Activated T-helper 17 cell treated with anti-CD3 and anti-CD28 coated beads, Interleukin-2, amount 50 U/mL, for 72 hours (primary cell): ENCODE data around the gene DLGAP1. TPM values are rescaled to one million over a fixed set of nuclear protein-coding genes. Genes with fewer than 3 reads are reported as not detected.

Source experiments
- ATAC-seq: fragments of 150-1000 bp; cut with Tn5 transposase; replicated peaks from 2 replicates; pipeline ENCODE4 v1.10.0; 2021; ENCODE audit warnings: mild to moderate bottlenecking, moderate library complexity
- H3K27ac Mint-ChIP-seq: one replicate; pipeline ENCODE4 v1.8.0; 2022; ENCODE audit warnings: mixed read lengths
- H3K27me3 Mint-ChIP-seq: one replicate; pipeline ENCODE4 v1.8.0; 2022; ENCODE audit warnings: mixed read lengths
- H3K36me3 Mint-ChIP-seq: one replicate; pipeline ENCODE4 v1.8.0; 2022; ENCODE audit warnings: low read depth, mild to moderate bottlenecking, mixed read lengths
- H3K4me1 Mint-ChIP-seq: one replicate; pipeline ENCODE4 v1.8.0; 2022; ENCODE audit warnings: mixed read lengths
- H3K4me3 Mint-ChIP-seq: one replicate; pipeline ENCODE4 v1.8.0; 2022; ENCODE audit warnings: mild to moderate bottlenecking, mixed read lengths
- H3K9me3 Mint-ChIP-seq: one replicate; pipeline ENCODE4 v1.8.0; 2022; ENCODE audit warnings: mixed read lengths
- total RNA-seq, 2 donors: library from RNA; stranded (reverse); gene quantifications; one replicate each; pipeline ENCODE4 v1.2.3, GENCODE V29; 2022

Gene DLGAP1
- total RNA-seq, 2 donors from 2014 or later, result 1.1 to 1.2 TPM

DNA sequence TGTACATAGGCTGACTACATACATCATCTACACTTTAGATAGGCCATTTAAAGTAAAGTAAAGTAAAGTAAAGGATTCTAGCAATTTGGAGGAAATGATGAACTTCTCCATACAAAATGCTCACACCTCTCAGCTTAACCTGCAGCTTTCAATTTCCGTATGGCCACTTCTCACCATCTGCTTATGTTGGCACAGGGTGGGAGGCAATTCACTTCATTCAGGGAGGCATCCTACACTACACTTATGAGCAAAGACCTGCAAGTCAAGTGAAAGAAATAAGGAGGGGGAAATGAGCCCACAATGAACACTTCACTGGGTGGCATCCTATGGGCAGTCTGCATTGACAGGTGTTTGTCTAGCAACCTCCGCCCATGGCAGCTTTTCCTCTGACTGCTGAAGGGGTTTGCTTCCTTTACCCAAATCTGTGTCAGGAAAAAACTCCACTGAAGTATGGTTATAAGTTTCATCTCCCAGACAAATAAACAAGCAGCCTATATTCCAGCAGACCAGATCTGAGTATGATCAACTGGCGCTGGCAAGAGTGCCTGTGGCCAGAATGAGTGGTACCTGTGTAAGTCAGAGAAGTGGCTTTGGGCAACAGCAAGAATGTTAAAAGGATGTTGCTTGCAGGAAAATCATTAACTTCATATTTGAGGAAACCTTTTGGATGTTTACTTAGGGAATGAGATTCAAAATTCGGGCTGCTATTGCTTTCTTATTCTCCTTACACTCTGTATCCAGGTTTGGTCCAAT is 556.1 kb downstream of the DLGAP1 start:
- Mint-ChIP-seq H3K4me3 (no peak overlapping the region), H3K27me3 (peaks cover 16% of the 10 kb centered on the region), H3K27ac (no peak overlapping the region), H3K9me3 (no peaks in the 10 kb centered on the region), H3K36me3 (no peaks in the 10 kb centered on the region), H3K4me1 (no peaks in the 10 kb centered on the region)
- ATAC-seq, result no peak

DNA sequence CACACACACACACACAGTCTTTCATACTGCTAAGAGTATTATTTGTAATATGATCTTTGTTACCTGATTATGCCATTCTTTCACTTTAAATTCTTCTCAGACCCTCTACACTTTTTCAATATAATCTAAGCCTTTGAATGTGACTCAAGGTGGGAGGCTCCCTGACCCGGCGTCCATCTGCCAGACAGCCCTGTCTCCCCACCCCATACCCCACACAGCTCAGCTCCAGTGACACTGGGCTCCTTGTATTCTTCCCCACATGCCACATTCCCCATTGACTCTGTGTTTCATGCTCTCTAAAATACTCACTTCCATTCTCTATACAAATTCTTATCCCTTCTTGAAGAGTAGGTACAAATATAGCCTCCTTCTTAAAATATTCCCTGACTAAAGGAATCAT is 563.0 kb downstream of the DLGAP1 start:
- no peak for ATAC-seq
- no peaks in the 10 kb centered on the region for H3K9me3 Mint-ChIP-seq
- H3K36me3 Mint-ChIP-seq, result no peaks in the 10 kb centered on the region
- H3K4me1 Mint-ChIP-seq, result no peaks in the 10 kb centered on the region
- peaks cover 4% of the 10 kb centered on the region for H3K27me3 Mint-ChIP-seq
- no peak overlapping the region for H3K27ac Mint-ChIP-seq
- H3K4me3 Mint-ChIP-seq, result no peak overlapping the region

DNA sequence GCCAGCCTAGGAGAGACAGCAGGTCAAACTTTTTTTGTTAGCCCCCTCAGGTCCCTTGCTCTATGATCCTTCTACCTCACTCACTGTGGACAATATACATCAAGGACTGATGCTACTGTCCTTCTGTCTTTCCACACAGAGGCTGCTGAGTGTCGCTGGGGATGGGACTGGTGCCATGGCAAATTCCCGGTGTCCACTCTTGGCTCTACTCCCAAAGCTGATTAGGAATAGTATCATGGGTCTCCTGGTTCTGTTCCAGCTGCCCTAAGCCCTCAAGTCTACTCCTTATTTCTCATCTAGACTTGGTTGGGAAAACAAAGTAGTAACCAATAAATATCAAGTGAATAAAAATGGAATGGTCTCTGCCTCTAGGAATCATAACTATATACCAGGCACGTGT is 563.9 kb downstream of the DLGAP1 start:
- Mint-ChIP-seq H3K4me3 (no peak overlapping the region), H3K36me3 (no peaks in the 10 kb centered on the region), H3K9me3 (no peaks in the 10 kb centered on the region), H3K27me3 (peaks cover 10% of the 10 kb centered on the region), H3K4me1 (no peaks in the 10 kb centered on the region), H3K27ac (no peak overlapping the region)
- no peak for ATAC-seq

DNA sequence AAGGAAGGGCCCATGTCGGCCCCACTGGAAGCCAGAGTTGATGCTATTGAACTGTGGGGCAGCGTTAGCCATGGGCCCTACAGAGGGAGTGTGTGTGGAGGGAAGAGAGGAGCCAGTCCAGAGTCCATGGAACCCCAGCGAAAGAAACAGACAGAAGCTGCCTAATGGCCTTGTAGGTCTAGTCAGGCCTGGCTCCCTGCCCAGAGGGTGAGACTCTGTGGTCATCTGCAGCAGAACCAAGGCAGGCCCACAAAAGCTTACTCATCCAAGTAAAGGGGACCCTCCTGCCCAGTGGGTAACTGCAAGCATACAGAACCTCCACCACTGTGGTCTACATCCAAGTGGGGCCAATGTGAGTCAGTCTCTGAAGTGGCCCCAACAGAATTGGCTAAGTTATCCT is 565.3 kb downstream of the DLGAP1 start:
- H3K4me1 Mint-ChIP-seq, result no peaks in the 10 kb centered on the region
- ATAC-seq, result no peak
- H3K27ac Mint-ChIP-seq, result no peak overlapping the region
- H3K27me3 Mint-ChIP-seq, result peaks cover 13% of the 10 kb centered on the region
- H3K9me3 Mint-ChIP-seq, result no peaks in the 10 kb centered on the region
- no peaks in the 10 kb centered on the region for H3K36me3 Mint-ChIP-seq
- no peak overlapping the region for H3K4me3 Mint-ChIP-seq

GRCh38 chr18:3889121-3889520 is 566.0 kb downstream of the DLGAP1 start:
- no peaks in the 10 kb centered on the region for H3K9me3 Mint-ChIP-seq
- H3K27ac Mint-ChIP-seq, result no peak overlapping the region
- H3K4me1 Mint-ChIP-seq, result no peaks in the 10 kb centered on the region
- no peak overlapping the region for H3K4me3 Mint-ChIP-seq
- ATAC-seq, result no peak
- H3K27me3 Mint-ChIP-seq, result peaks cover 13% of the 10 kb centered on the region
- no peaks in the 10 kb centered on the region for H3K36me3 Mint-ChIP-seq

- Mint-ChIP-seq H3K4me1 (no peaks in the 10 kb centered on the region), H3K27ac (no peak overlapping the region), H3K9me3 (no peaks in the 10 kb centered on the region), H3K27me3 (peaks cover 10% of the 10 kb centered on the region), H3K36me3 (no peaks in the 10 kb centered on the region), H3K4me3 (no peak overlapping the region)
- ATAC-seq, result no peak
These were observed 568.4 kb downstream of the DLGAP1 start for GRCh38 chr18:3886575-3887322.

- Mint-ChIP-seq H3K36me3 (no peaks in the 10 kb centered on the region), H3K4me1 (no peaks in the 10 kb centered on the region), H3K27me3 (peaks cover 10% of the 10 kb centered on the region), H3K4me3 (no peak overlapping the region), H3K9me3 (no peaks in the 10 kb centered on the region), H3K27ac (no peak overlapping the region)
- ATAC-seq, result no peak
These were observed 569.8 kb downstream of the DLGAP1 start for GRCh38 chr18:3885209-3885792.

DNA sequence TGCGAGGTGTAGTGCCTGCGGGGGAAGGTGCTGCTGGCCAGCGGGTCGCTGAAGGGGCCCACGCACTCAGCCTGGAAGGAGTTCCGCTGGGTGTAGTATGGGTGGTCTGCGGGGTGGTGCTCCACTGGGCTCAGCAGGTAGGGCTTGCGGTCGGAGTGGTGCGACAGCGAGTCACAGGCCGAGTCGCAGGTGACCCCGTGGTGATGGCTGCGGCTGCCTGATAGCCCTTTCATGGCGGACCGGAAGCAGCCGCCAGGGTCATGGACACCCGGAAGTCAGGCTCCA is 575.3 kb downstream of the DLGAP1 start:
- Mint-ChIP-seq H3K4me1 (no peaks in the 10 kb centered on the region), H3K36me3 (no peaks in the 10 kb centered on the region), H3K4me3 (no peak overlapping the region), H3K27ac (no peak overlapping the region), H3K9me3 (no peaks in the 10 kb centered on the region), H3K27me3 (peaks cover 10% of the 10 kb centered on the region)
- no peak for ATAC-seq

DNA sequence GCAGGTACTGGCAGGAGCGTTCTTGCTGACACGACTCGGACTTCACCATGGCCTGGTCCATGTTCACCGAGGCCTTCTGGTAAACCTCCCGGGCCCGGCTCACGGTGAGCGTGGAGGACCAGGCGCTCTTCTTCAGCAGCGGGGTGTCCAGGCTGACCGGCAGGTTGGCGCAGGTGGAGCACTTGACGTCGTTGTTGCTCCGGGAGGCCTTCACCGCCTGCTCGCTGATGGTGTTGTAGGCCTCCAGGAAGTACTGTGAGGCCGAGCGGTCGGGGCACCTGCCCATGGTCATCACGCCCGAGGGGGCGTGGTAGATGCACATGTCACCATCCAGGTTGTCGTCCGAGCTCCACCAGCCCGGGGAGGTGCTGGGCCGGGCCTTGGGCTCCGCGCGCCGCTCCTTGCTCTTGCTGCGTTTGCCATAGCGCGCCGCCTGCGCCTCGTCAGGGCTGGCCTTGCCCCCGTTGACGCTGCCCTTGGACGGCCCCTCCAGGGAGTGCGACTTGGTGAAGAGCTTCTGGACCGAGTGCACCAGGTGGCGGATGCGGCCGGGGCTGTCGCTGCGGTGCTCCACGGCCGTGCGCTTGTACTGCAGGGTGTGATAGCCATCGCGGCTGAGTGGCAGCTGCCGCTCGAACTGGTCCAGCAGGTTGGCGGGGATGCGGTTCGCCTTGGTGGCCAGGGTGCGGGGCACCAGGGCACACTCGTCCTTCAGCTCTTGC is 575.8 kb downstream of the DLGAP1 start:
- Mint-ChIP-seq H3K4me1 (no peaks in the 10 kb centered on the region), H3K27me3 (peaks cover 11% of the 10 kb centered on the region), H3K9me3 (no peaks in the 10 kb centered on the region), H3K36me3 (no peaks in the 10 kb centered on the region), H3K4me3 (no peak overlapping the region), H3K27ac (no peak overlapping the region)
- no peak for ATAC-seq

DNA sequence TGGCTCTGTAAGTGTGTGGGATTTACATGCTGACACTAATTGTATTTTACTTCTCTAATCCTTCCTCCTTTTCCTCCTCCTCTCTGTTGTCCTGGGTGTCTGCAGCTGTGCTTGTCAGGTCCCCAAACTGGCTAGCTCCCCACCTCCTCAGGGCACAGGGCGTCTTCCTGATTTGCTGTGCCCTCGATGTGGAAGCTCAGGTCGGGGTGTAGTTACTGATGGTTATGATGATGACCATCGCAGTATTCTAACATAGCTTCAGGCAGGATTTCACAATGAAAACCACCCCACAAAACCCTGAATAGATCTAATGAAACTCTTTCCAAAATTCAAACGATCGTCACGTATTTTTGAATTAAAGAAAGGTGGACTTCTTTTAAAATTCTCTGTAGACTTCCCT is 576.7 kb downstream of the DLGAP1 start:
- Mint-ChIP-seq H3K4me3 (no peak overlapping the region), H3K9me3 (no peaks in the 10 kb centered on the region), H3K27ac (no peak overlapping the region), H3K4me1 (no peaks in the 10 kb centered on the region), H3K27me3 (peaks cover 17% of the 10 kb centered on the region), H3K36me3 (no peaks in the 10 kb centered on the region)
- ATAC-seq, result no peak

DNA sequence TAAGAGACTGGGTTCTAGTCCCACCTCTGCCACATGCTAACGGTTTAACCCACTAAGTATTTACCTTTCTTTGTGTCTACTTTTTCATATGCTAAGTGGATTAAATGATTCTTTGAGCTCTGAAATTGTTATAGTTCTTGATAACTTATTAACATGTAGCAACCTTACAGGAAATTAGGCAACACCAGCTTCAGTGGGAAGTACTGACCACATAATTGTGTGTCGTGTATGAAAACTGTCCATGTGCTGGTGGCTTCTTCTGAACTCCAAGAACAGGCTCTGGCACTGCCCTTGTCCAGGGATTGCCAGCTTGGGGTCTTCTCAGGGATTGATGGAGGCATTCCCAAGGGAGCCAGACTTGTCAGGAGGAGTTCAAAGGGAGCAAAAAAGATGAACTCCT is 577.4 kb downstream of the DLGAP1 start:
- H3K36me3 Mint-ChIP-seq, result no peaks in the 10 kb centered on the region
- no peak overlapping the region for H3K4me3 Mint-ChIP-seq
- no peaks in the 10 kb centered on the region for H3K9me3 Mint-ChIP-seq
- peaks cover 23% of the 10 kb centered on the region for H3K27me3 Mint-ChIP-seq
- H3K4me1 Mint-ChIP-seq, result no peaks in the 10 kb centered on the region
- H3K27ac Mint-ChIP-seq, result no peak overlapping the region
- no peak for ATAC-seq

DNA sequence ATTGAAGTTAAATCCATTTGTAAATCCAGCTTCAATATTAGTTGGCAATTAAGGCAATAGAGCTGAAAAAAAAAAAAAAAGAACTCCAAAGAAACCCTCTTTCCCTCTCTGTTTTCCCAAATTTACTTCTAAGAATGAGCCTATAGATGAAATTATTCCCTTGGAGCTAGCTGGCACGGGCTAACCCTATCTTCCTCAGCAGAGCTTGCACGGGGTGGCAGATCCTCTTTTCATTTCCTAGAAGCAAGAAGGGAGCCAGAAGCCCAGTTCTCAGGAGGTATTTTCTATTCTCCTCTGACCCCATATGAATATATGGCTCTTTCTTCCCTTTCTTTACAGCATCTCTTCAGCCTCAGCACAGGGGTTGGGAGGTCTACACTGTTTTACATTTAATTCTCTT is 579.1 kb downstream of the DLGAP1 start:
- Mint-ChIP-seq H3K36me3 (no peaks in the 10 kb centered on the region), H3K27me3 (peaks cover 33% of the 10 kb centered on the region), H3K9me3 (no peaks in the 10 kb centered on the region), H3K4me1 (no peaks in the 10 kb centered on the region), H3K4me3 (no peak overlapping the region), H3K27ac (no peak overlapping the region)
- ATAC-seq, result no peak

DNA sequence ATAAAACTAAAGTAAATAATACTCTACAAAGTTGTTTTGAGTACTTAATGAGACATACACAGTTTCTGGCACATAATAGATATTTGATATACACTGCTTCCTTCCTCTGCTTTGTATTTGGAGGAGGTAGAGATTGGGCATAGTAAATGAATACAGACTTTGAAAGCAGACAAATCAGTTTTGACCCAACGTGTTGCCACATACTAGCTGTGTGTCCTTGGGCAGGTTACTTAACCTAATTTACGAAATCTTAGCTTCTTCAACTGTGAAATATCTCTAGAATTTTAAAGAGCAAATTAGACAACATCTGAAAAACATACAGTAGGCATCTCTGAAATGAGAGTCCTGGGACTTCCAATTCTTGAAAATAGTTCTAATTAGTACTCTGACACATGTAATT is 579.7 kb downstream of the DLGAP1 start:
- no peak overlapping the region for H3K27ac Mint-ChIP-seq
- ATAC-seq, result no peak
- no peaks in the 10 kb centered on the region for H3K9me3 Mint-ChIP-seq
- H3K36me3 Mint-ChIP-seq, result no peaks in the 10 kb centered on the region
- H3K27me3 Mint-ChIP-seq, result peaks cover 37% of the 10 kb centered on the region
- H3K4me1 Mint-ChIP-seq, result no peaks in the 10 kb centered on the region
- H3K4me3 Mint-ChIP-seq, result no peak overlapping the region

DNA sequence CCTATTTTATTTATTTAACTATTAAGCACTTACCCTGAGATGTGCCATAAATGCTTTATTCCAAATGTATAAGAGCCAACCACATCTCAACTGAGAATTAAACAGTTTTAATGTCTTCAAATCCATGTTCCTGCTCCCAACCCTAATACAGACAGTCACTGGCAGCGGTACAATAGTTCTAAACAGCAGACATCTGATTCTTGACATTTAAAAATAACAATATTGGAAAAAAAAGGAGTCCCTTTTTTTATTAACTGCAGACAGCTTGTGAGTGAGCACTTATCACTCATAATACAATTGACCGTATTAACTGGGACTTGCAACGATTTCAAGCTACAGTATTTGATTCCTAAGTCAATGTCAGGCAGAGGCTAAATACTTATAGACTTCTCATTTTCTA is 580.5 kb downstream of the DLGAP1 start:
- no peak for ATAC-seq
- H3K4me3 Mint-ChIP-seq, result no peak overlapping the region
- no peak overlapping the region for H3K27ac Mint-ChIP-seq
- no peaks in the 10 kb centered on the region for H3K9me3 Mint-ChIP-seq
- H3K4me1 Mint-ChIP-seq, result no peaks in the 10 kb centered on the region
- peaks cover 37% of the 10 kb centered on the region for H3K27me3 Mint-ChIP-seq
- no peaks in the 10 kb centered on the region for H3K36me3 Mint-ChIP-seq

DNA sequence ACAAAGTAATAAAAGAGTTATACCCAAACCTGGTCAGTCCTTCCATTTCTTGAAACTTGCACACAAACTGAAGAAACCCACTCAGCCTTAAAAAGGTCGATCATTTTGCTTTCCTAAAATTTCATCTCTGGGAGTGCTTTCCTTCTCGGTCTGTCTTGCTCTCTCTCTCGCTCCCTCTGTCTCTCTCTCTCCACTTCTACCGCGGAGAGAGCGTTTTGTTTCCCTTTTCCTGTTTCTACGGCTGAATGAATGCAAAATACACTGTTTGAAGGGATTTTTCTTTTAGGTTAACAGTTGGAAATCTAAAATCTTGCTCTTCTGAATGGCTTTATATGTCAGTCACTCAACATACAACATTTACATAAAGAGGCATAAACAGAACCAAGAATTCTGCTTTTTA is 581.0 kb downstream of the DLGAP1 start:
- Mint-ChIP-seq H3K4me1 (no peaks in the 10 kb centered on the region), H3K4me3 (no peak overlapping the region), H3K27me3 (peaks cover 37% of the 10 kb centered on the region), H3K9me3 (no peaks in the 10 kb centered on the region), H3K36me3 (no peaks in the 10 kb centered on the region), H3K27ac (no peak overlapping the region)
- ATAC-seq, result no peak
